Measurements from ENCODE around the gene MEIS1. TPM values are rescaled to one million over a fixed set of nuclear protein-coding genes. Genes with fewer than 3 reads are reported as not detected.

MEIS1 gene
- total and polyA plus RNA-seq, 2 of the 8 experiments (the other 6 are each of a cell fraction or from before 2014, with no cell fraction given): 0.17 to 1.2 TPM

DNA sequence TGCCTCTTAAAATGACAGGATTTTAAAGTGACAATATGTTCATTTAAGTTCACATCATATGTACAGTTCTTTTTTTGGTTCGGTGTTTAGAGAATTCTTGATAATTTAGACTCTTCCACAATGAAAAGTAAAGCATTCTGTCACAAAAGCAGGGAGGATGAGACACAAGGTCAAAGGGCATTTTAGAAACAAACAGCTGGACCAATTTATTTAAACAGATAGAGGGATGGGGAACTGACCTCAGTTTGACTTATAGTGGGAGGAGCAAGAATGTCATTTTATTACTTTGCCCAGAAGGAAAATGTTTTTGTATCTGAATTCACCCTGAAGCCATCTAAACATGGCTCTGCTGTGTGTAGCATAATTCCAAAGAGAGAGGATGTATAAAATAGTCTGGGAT lies 128.5 kb downstream of the MEIS1 start:
- Histone ChIP-seq H3K27me3 (replicated peaks in 1 of 4; ENCODE audit: control insufficient read depth in 3 of 4, extremely low read depth in 1 of 4, insufficient read depth in 3 of 4, low read length in 3 of 4) (no peaks in the 10 kb centered on the region), H3K27ac (ENCODE audit: low read depth, low read length) (no peak overlapping the region), H3K9ac (replicated peaks in 1 of 4; ENCODE audit: extremely low read depth in 1 of 4, low read depth in 3 of 4, low read length in 3 of 4) (no peak overlapping the region), H3K79me2 (ENCODE audit: control insufficient read depth in 1 of 2, insufficient read depth in 2 of 2, low read length in 2 of 2) (no peaks in the 10 kb centered on the region), H2AK5ac (ENCODE audit: low read depth, low read length) (no peak overlapping the region), H4K91ac (replicated peaks; ENCODE audit: insufficient read length, low read length) (no peak overlapping the region), H2BK120ac (replicated peaks; ENCODE audit: low read depth, low read length) (no peak overlapping the region), H3K4me2 (ENCODE audit: insufficient read depth in 1 of 2, low read depth in 2 of 2, low read length in 2 of 2) (no peak overlapping the region), H2BK12ac (ENCODE audit: low read depth, low read length) (no peak overlapping the region), H3K4ac (replicated peaks; ENCODE audit: insufficient read length, low read depth, low read length) (no peak overlapping the region), H3K79me1 (ENCODE audit: low read depth, low read length) (no peaks in the 10 kb centered on the region), H2AFZ (ENCODE audit: low read length) (no peak overlapping the region), H3K4me3 (ENCODE audit: extremely low read depth in 1 of 4, insufficient read depth in 2 of 4, low read depth in 3 of 4, low read length in 4 of 4) (no peak overlapping the region), H3K23me2 (ENCODE audit: low read depth, low read length) (no peaks in the 10 kb centered on the region), H3K9me3 (ENCODE audit: insufficient read depth in 2 of 2, low read depth in 1 of 2, low read length in 1 of 2) (no peaks in the 10 kb centered on the region), H2BK20ac (ENCODE audit: low read length) (no peak overlapping the region), H3K36me3 (ENCODE audit: control insufficient read depth in 2 of 4, insufficient read depth in 4 of 4, low read length in 3 of 4) (no peaks in the 10 kb centered on the region), H4K5ac (ENCODE audit: insufficient read length, low read depth, low read length) (no peak overlapping the region), H4K8ac (ENCODE audit: extremely low read depth, insufficient read depth, low read length) (no peak overlapping the region), H3K18ac (ENCODE audit: extremely low read depth, low read length) (no peak overlapping the region), H2BK15ac (ENCODE audit: low read length) (no peak overlapping the region), H3K56ac (replicated peaks; ENCODE audit: insufficient read length, low read depth, low read length) (no peak overlapping the region), H4K20me1 (replicated peaks in 1 of 2; ENCODE audit: control insufficient read depth in 1 of 2, insufficient read depth in 2 of 2, low read length in 2 of 2) (no peaks in the 10 kb centered on the region), H3K23ac (ENCODE audit: insufficient read length) (no peak overlapping the region), H2BK5ac (ENCODE audit: low read depth, low read length) (no peak overlapping the region), H3K4me1 (replicated peaks in 1 of 4; ENCODE audit: control insufficient read depth in 3 of 4, insufficient read depth in 4 of 4, low read length in 3 of 4) (peaks cover 0 to 4% (median 1%) of the 10 kb centered on the region in 4 experiments; a peak in 2 of 7 replicates), H3K14ac (ENCODE audit: insufficient read length) (no peak overlapping the region)
- no peak for FAIRE-seq
- ChIA-PET POLR2A (ENCODE audit: partially characterized antibody) (no interaction called here), CTCF (ENCODE audit: partially characterized antibody) (no interaction called here)
- no peak for DNase-seq (ENCODE audit: low read depth in 1 of 2, low spot score in 2 of 2)
- TF ChIP-seq RFX5 (IDR thresholded peaks at IDR 0.05; ENCODE audit: borderline replicate concordance, low read depth, low read length): no peak
- 93% methylated on average over 1 of the region's 1 CpG; no CpG with 5 or more reads in 1 of the 2 experiments for WGBS, 2 experiments (ENCODE audit: extremely low coverage in 1 of 2, insufficient coverage in 1 of 2, insufficient read length in 1 of 2, insufficient replicate concordance in 2 of 2, low coverage in 1 of 2, low lambda C conversion rate in 2 of 2, missing lambda C conversion rate in 1 of 2)

Data from H1 (cell line).